Neuronal stem cell (in vitro differentiated cells): ENCODE results near the gene RPL13.

Source experiments
- DNase-seq: peaks from one replicate; pipeline ENCODE4 v3.0.0-alpha.2; 2013; ENCODE audit warnings: low spot score
- H2AFZ ChIP-seq: one replicate; pipeline ENCODE4 v1.6.1; 2013; ENCODE audit warnings: mild to moderate bottlenecking, low read length, inconsistent platforms
- H2AK5ac ChIP-seq: 2 replicates; pipeline ENCODE4 v1.6.1; 2013; ENCODE audit warnings: low read depth, mild to moderate bottlenecking, inconsistent platforms, low read length, moderate library complexity, mixed read lengths
- H2BK120ac ChIP-seq: 2 replicates; pipeline ENCODE4 v1.6.1; 2013; ENCODE audit warnings: low read depth, mild to moderate bottlenecking, inconsistent platforms, low read length, moderate library complexity, mixed read lengths
- H2BK12ac ChIP-seq: one replicate; pipeline ENCODE4 v1.6.1; 2013; ENCODE audit warnings: low read length, inconsistent platforms
- H2BK15ac ChIP-seq: 2 replicates; pipeline ENCODE4 v1.6.1; 2013; ENCODE audit warnings: mild to moderate bottlenecking, low read length, inconsistent platforms, mixed read lengths
- H2BK5ac ChIP-seq: one replicate; pipeline ENCODE4 v1.6.1; 2013; ENCODE audit warnings: inconsistent platforms, mild to moderate bottlenecking, low read length, moderate library complexity
- H3K14ac ChIP-seq: one replicate; pipeline ENCODE4 v1.6.1; 2013; ENCODE audit warnings: low read length, inconsistent platforms
- H3K18ac ChIP-seq: 2 replicates; pipeline ENCODE4 v1.6.1; 2013; ENCODE audit warnings: low read length, inconsistent platforms
- H3K23ac ChIP-seq: 2 replicates; pipeline ENCODE4 v1.6.1; 2013; ENCODE audit warnings: low read depth, mild to moderate bottlenecking, mixed read lengths, low read length, inconsistent platforms; ENCODE audit not compliant: poor library complexity
- H3K27ac ChIP-seq: replicated peaks from 3 replicates; pipeline ENCODE4 v1.5.1; 2013; ENCODE audit warnings: low read length, inconsistent platforms
- H3K27me3 ChIP-seq, 3 experiments: 2 replicates each; pipeline ENCODE4 v1.6.1; 2013; ENCODE audit warnings: low read length in 3 of 3, mild to moderate bottlenecking in 2 of 3, inconsistent platforms in 1 of 3, low read depth in 1 of 3, mixed read lengths in 1 of 3, moderate library complexity in 1 of 3; ENCODE audit not compliant: control insufficient read depth in 3 of 3, insufficient read depth in 3 of 3
- H3K36me3 ChIP-seq, 2 donors: replicated peaks in 1 of 2; 2 replicates each; pipeline ENCODE4 v1.6.1; 2013; ENCODE audit warnings: low read length in 2 of 2; ENCODE audit not compliant: control insufficient read depth in 2 of 2, insufficient read depth in 2 of 2
- H3K4ac ChIP-seq: 2 replicates; pipeline ENCODE4 v1.6.1; 2013; ENCODE audit warnings: inconsistent platforms, mild to moderate bottlenecking, low read length, moderate library complexity
- H3K4me1 ChIP-seq, 2 donors: 1 replicate in 1 of 2; 2 replicates in 1 of 2; pipeline ENCODE4 v1.6.1; 2013; ENCODE audit warnings: low read length in 2 of 2, low read depth in 1 of 2; ENCODE audit not compliant: control insufficient read depth in 2 of 2, insufficient read depth in 1 of 2
- H3K4me2 ChIP-seq: one replicate; pipeline ENCODE4 v1.6.1; 2013; ENCODE audit warnings: mild to moderate bottlenecking, low read length, inconsistent platforms; ENCODE audit not compliant: insufficient read depth, poor library complexity, severe bottlenecking
- H3K4me3 ChIP-seq, 2 donors: 2 replicates each; pipeline ENCODE4 v1.5.1; 2013; ENCODE audit warnings: low read length in 2 of 2, mild to moderate bottlenecking in 2 of 2, inconsistent platforms in 1 of 2, moderate library complexity in 1 of 2
- H3K79me1 ChIP-seq: one replicate; pipeline ENCODE4 v1.6.1; 2013; ENCODE audit warnings: low read depth, mild to moderate bottlenecking, inconsistent platforms, low read length, moderate library complexity
- H3K9ac ChIP-seq: one replicate; pipeline ENCODE4 v1.6.1; 2013; ENCODE audit warnings: mild to moderate bottlenecking, low read depth, low read length, inconsistent platforms; ENCODE audit not compliant: poor library complexity
- H3K9me3 ChIP-seq, 2 donors: replicated peaks in 1 of 2; 2 replicates each; pipeline versions ENCODE3 to v1.6.1; 2013; ENCODE audit warnings: low read length in 2 of 2, mild to moderate bottlenecking in 2 of 2, inconsistent platforms in 1 of 2, low read depth in 1 of 2, mixed read lengths in 1 of 2, moderate library complexity in 1 of 2; ENCODE audit not compliant: control insufficient read depth in 2 of 2, insufficient read depth in 1 of 2
- H4K8ac ChIP-seq: one replicate; pipeline ENCODE4 v1.6.1; 2013; ENCODE audit warnings: low read depth, mild to moderate bottlenecking, inconsistent platforms, low read length, moderate library complexity
- H4K91ac ChIP-seq: one replicate; pipeline ENCODE4 v1.6.1; 2013; ENCODE audit warnings: low read length, low read depth, mild to moderate bottlenecking, inconsistent platforms; ENCODE audit not compliant: poor library complexity
- WGBS, 2 donors: extraction: QIAGEN DNeasy Blood & Tissue Kit; methylation state at CpG; one replicate each; pipeline ENCODE4 v1.1.7; 2013; ENCODE audit warnings: missing lambda C conversion rate in 2 of 2, mixed read lengths in 1 of 2; ENCODE audit not compliant: insufficient read length in 2 of 2, insufficient replicate concordance in 1 of 2; ENCODE audit errors: extremely low coverage in 2 of 2; 5-methylcytosine and 5-hydroxymethylcytosine counted together

RPL13 gene

GRCh38 chr16:89563639-89564392 lies 3.3 kb downstream of the RPL13 start:
- Histone ChIP-seq H3K9me3 (no peaks in the 10 kb centered on the region), H3K4me3 (no peak overlapping the region), H3K4me1 (peaks cover 17 to 23% of the 10 kb centered on the region in 2 donors), H2BK12ac (no peak overlapping the region), H2BK15ac (no peak overlapping the region), H2BK120ac (no peak overlapping the region), H3K18ac (no peak overlapping the region), H3K79me1 (peaks cover 6% of the 10 kb centered on the region), H3K4me2 (no peak overlapping the region), H3K27ac (no peak overlapping the region), H3K4ac (no peak overlapping the region), H3K14ac (no peak overlapping the region), H4K91ac (no peak overlapping the region), H3K27me3 (no peaks in the 10 kb centered on the region), H3K36me3 (peaks cover 35 to 45% of the 10 kb centered on the region in 2 donors), H4K8ac (no peak overlapping the region), H3K9ac (no peak overlapping the region), H3K23ac (no peak overlapping the region), H2AK5ac (no peak overlapping the region), H2AFZ (no peak overlapping the region), H2BK5ac (no peak overlapping the region)
- no peak for DNase-seq
- no CpG with 5 or more reads among the region's 12 CpGs for WGBS, 2 donors

DNA sequence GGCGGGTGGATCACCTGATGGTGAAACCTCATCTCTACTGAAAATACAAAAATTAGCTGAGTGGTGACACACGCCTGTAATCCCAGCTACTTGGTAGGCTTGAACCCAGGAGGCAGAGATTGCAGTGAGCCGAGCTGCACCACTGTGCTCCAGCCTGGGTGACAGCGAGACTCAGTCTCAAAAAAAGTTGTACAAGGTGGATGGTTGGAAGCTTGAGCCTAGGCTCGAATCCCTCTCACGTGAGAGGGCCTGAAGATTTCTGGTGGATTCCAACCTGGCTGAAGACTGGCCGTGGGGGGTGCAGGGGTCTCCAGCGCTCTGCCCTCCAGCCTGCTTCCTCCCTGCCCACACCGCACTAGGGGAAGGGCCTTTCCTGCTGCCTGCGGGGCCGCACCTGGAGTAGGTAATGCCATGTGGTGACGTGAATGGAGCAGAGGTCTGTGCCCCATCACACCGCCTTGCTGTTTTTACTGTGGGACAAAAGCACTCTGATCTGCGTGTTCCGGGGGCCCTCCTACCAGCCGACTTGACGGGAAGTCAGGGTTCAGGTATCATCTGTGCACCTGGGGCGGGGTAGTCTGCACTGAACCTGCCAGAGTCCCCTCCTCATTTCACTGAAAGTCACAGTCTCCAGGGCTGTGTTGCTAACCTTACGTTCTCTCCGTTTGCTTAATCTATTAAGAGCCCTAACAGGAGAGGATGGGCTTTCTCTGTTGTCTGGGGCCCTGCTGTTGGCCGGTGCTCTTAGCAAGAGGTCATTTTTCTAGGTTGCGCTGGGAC lies 4.2 kb downstream of the RPL13 start:
- H3K27me3 ChIP-seq, result no peaks in the 10 kb centered on the region
- no peak overlapping the region for H2AFZ ChIP-seq
- H4K91ac ChIP-seq, result no peak overlapping the region
- no peak overlapping the region for H3K4me2 ChIP-seq
- H3K36me3 ChIP-seq, result peaks cover 35 to 45% of the 10 kb centered on the region in 2 donors
- WGBS, 2 donors, result no CpG with 5 or more reads among the region's 22 CpGs
- peak overlapping the region; percentile 57 for H3K27ac ChIP-seq
- no peak overlapping the region for H2BK12ac ChIP-seq
- H3K4me1 ChIP-seq, result peaks cover 19 to 25% of the 10 kb centered on the region in 2 donors
- H2BK5ac ChIP-seq, result no peak overlapping the region
- no peak overlapping the region for H2BK15ac ChIP-seq
- H3K9me3 ChIP-seq, result no peaks in the 10 kb centered on the region
- H3K18ac ChIP-seq, result peak overlapping the region; percentile 8
- peak overlapping the region; percentile 66 for H3K9ac ChIP-seq
- H3K79me1 ChIP-seq, result peaks cover 6% of the 10 kb centered on the region
- no peak overlapping the region for H3K14ac ChIP-seq
- H4K8ac ChIP-seq, result no peak overlapping the region
- H3K4me3 ChIP-seq, result no peak overlapping the region
- no peak overlapping the region for H2BK120ac ChIP-seq
- DNase-seq, result no peak
- H3K4ac ChIP-seq, result no peak overlapping the region
- H3K23ac ChIP-seq, result peak overlapping the region; percentile 87
- no peak overlapping the region for H2AK5ac ChIP-seq

- Histone ChIP-seq H2BK12ac (no peak overlapping the region), H2AFZ (no peak overlapping the region), H3K4me2 (no peak overlapping the region), H2BK15ac (no peak overlapping the region), H2AK5ac (peak overlapping the region; percentile 47), H3K9me3 (no peaks in the 10 kb centered on the region), H3K14ac (no peak overlapping the region), H3K9ac (no peak overlapping the region), H3K36me3 (peaks cover 35 to 45% of the 10 kb centered on the region in 2 donors), H3K23ac (peak overlapping the region; percentile 50), H3K4me1 (peaks cover 19 to 23% of the 10 kb centered on the region in 2 donors), H3K27me3 (no peaks in the 10 kb centered on the region), H4K8ac (no peak overlapping the region), H3K18ac (peak overlapping the region; percentile 74), H3K4ac (no peak overlapping the region), H2BK5ac (no peak overlapping the region), H3K27ac (peak overlapping the region; percentile 57), H4K91ac (no peak overlapping the region), H3K79me1 (peaks cover 6% of the 10 kb centered on the region), H3K4me3 (no peak overlapping the region), H2BK120ac (no peak overlapping the region)
- no CpG with 5 or more reads among the region's 3 CpGs for WGBS, 2 donors
- no peak for DNase-seq
Measured at GRCh38 chr16:89565256-89565505, 4.7 kb downstream of the RPL13 start.
